Measurements from ENCODE around the gene CEACAM19.

- TF ChIP-seq FOXO4 (CRISPR knock-in tag; conservative IDR thresholded peaks at IDR 0.05) (no peak), UBTF (CRISPR knock-in tag; IDR thresholded peaks at IDR 0.05) (no peak), E2F1 (CRISPR knock-in tag; IDR thresholded peaks at IDR 0.05) (no peak), CTCF (CRISPR knock-in tag; IDR thresholded peaks at IDR 0.05) (no peak), HMGXB3 (CRISPR knock-in tag; IDR thresholded peaks at IDR 0.05; ENCODE audit: borderline replicate concordance) (no peak), NR3C1 (CRISPR knock-in tag; IDR thresholded peaks at IDR 0.05) (no peak), PTBP1 (IDR thresholded peaks at IDR 0.05; ENCODE audit: low read depth, low read length, poor library complexity, severe bottlenecking) (no peak)
These were observed 4.2 kb downstream of the CEACAM19 start for GRCh38 chr19:44675521-44675920.
